ENCODE results near the gene EVA1B. TPM values are rescaled to one million over a fixed set of nuclear protein-coding genes. Genes with fewer than 3 reads are reported as not detected.

EVA1B gene
- total RNA-seq, 4 donors from 2014 or later = 4.4 to 19.0 (median 11.4) TPM

DNA sequence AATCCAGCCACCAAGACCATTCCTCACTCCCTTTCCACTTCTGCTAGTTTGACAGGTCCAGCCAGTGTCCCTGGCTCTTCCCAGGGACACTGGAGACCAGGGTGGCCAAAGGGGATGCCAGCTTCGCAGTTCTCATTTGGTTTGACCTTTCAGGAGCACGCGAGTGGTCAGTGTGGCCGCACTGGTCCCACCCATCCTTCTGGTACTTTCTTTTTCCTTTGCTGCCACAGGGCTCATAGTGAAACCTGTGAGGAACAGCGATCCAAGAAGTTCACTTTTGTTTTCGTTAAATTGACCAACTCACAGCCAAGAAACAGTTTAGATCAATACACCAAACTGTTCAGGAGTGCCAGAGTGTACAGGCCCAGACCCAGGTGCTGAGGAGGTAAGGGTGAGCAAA lies 14.4 kb upstream of the EVA1B start:
- TF ChIP-seq POLR2A (IDR thresholded peaks at IDR 0.05) = no peak
- TF ChIP-seq, protein P1, sequence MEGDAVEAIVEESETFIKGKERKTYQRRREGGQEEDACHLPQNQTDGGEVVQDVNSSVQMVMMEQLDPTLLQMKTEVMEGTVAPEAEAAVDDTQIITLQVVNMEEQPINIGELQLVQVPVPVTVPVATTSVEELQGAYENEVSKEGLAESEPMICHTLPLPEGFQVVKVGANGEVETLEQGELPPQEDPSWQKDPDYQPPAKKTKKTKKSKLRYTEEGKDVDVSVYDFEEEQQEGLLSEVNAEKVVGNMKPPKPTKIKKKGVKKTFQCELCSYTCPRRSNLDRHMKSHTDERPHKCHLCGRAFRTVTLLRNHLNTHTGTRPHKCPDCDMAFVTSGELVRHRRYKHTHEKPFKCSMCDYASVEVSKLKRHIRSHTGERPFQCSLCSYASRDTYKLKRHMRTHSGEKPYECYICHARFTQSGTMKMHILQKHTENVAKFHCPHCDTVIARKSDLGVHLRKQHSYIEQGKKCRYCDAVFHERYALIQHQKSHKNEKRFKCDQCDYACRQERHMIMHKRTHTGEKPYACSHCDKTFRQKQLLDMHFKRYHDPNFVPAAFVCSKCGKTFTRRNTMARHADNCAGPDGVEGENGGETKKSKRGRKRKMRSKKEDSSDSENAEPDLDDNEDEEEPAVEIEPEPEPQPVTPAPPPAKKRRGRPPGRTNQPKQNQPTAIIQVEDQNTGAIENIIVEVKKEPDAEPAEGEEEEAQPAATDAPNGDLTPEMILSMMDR (IDR thresholded peaks at IDR 0.05) = no peak
- H3K36me3 ChIP-seq = peaks cover 0 to 23% (median 0%) of the 10 kb centered on the region in 3 donors
- H3K4me3 ChIP-seq = no peak overlapping the region
- no peaks in the 10 kb centered on the region for H3K27me3 ChIP-seq
- no peaks in the 10 kb centered on the region for H3K9me3 ChIP-seq
- no peak overlapping the region for H3K27ac ChIP-seq
- no peak for DNase-seq
- H3K4me1 ChIP-seq = no peaks in the 10 kb centered on the region

GRCh38 chr1:36330940-36331339 lies 7.5 kb upstream of the EVA1B start:
- no peak for TF ChIP-seq POLR2A (IDR thresholded peaks at IDR 0.05)
- TF ChIP-seq, protein P1 (IDR thresholded peaks at IDR 0.05) = no peak
- Histone ChIP-seq H3K27ac (no peak overlapping the region), H3K4me1 (no peaks in the 10 kb centered on the region), H3K9me3 (no peaks in the 10 kb centered on the region), H3K27me3 (no peaks in the 10 kb centered on the region), H3K4me3 (no peak overlapping the region), H3K36me3 (no peaks in the 10 kb centered on the region)
- DNase-seq = no peak

DNA sequence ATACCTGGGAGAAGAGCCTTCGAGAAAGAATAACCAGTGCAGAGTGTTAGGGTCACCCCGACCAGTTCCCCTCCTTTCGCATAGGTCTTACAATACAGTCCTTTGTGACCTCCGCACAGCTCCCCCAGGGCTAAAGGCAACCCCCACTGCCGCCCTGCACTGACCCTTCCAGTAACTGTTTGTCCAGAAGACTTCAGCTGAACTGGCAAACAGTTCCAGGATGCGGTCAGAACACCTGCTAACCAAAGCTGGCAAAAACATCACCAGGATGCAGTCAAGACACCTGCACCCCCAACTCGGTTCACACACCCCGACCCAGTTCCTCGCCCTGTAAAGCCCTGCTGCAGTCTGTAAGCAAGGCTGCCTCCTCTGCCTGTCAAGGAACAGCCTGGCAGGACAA lies 6.4 kb upstream of the EVA1B start:
- DNase-seq = peak in 1 of 3 donors; percentile 15
- Histone ChIP-seq H3K9me3 (no peaks in the 10 kb centered on the region), H3K27ac (no peak overlapping the region), H3K4me1 (no peaks in the 10 kb centered on the region), H3K36me3 (no peaks in the 10 kb centered on the region), H3K4me3 (no peak overlapping the region), H3K27me3 (no peaks in the 10 kb centered on the region)
- TF ChIP-seq POLR2A (IDR thresholded peaks at IDR 0.05) = no peak
- TF ChIP-seq, protein P1 (IDR thresholded peaks at IDR 0.05) = no peak

DNA sequence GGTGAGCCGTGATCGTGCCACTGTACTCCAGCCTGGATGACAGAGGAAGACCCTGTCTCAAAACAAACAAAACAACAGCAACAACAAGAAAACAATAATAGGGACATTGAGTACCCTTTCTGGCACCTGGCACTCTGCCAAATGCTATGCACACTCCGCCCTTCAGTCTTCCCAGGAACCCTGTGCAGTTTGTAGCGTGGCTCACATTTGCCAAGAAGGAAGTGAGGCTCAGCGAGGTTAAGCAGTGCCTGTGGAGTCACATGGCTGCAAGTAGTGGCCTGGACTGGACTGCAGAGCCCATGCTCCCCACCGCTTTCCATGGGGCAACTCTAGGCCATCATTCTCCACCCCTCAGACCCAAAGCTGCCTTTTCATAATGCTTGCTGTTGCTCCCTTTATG lies 5.3 kb upstream of the EVA1B start:
- Histone ChIP-seq H3K4me3 (no peak overlapping the region), H3K27ac (no peak overlapping the region), H3K27me3 (no peaks in the 10 kb centered on the region), H3K36me3 (no peaks in the 10 kb centered on the region), H3K9me3 (no peaks in the 10 kb centered on the region), H3K4me1 (peaks cover 0 to 9% (median 7%) of the 10 kb centered on the region in 4 donors)
- DNase-seq = no peak
- TF ChIP-seq, protein P1 (IDR thresholded peaks at IDR 0.05) = no peak
- no peak for TF ChIP-seq POLR2A (IDR thresholded peaks at IDR 0.05)

- no peaks in the 10 kb centered on the region for H3K36me3 ChIP-seq
Observed at GRCh38 chr1:36328088-36328480, 4.6 kb upstream of the EVA1B start.

More at GRCh38 chr1:36328088-36328480, 4.6 kb upstream of the EVA1B start:
- no peak for DNase-seq
- Histone ChIP-seq H3K4me3 (no peak overlapping the region), H3K27me3 (no peaks in the 10 kb centered on the region), H3K27ac (no peak overlapping the region), H3K9me3 (no peaks in the 10 kb centered on the region), H3K4me1 (peaks cover 0 to 9% (median 7%) of the 10 kb centered on the region in 4 donors)
- TF ChIP-seq, protein P1 (IDR thresholded peaks at IDR 0.05) = no peak
- TF ChIP-seq POLR2A (IDR thresholded peaks at IDR 0.05) = no peak

Measured in Peyer's patch (tissue), 4 donors.